ENCODE measurements around the gene NLRP13.

- no peak for TF ChIP-seq CTCF (IDR thresholded peaks at IDR 0.05)
- TF ChIP-seq EP300 (IDR thresholded peaks at IDR 0.05) = no peak
- TF ChIP-seq POLR2A (IDR thresholded peaks at IDR 0.05) = no peak
Observed at GRCh38 chr19:55877211-55877610, 54.9 kb downstream of the NLRP13 start.
